NCI-H2081 treated with DMSO at 0.1 percent for 48 hours (cell line): ENCODE measurements around the gene PCDHGB1.
"Not testable (repeated sequence)": the region's sequence is repeated elsewhere in the genome, so short reads cannot be mapped to it uniquely, and the experiment has no call there.

Experiments
- DNase-seq: peaks from one replicate; lab custom pipeline; 2025; lab: John Stamatoyannopoulos, UW

The PCDHGB1 gene

GRCh38 chr5:141383345-141383744 lies 33.4 kb downstream of the PCDHGB1 start:
- no peak for DNase-seq

GRCh38 chr5:141384471-141385267 lies 34.8 kb downstream of the PCDHGB1 start:
- DNase-seq, result no peak

- DNase-seq, result not testable (repeated sequence)
Measured at GRCh38 chr5:141387557-141388311, 37.8 kb downstream of the PCDHGB1 start, which contains the start of gene PCDHGB4. Gene PCDHGB4 (plus strand): TSS chr5:141387698. CDS start chr5:141387885, 187 bp downstream.

DNA sequence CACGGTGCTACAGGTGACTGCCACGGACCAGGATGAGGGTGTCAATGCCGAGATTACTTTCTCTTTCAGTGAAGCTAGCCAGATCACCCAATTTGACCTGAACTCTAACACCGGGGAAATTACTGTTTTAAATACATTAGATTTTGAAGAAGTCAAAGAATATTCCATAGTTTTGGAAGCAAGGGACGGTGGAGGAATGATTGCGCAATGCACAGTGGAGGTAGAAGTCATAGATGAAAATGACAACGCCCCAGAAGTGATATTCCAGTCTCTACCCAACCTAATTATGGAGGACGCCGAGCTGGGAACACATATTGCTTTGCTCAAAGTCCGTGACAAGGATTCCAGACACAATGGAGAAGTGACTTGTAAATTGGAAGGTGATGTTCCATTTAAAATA lies 38.8 kb downstream of the PCDHGB1 start:
- no peak for DNase-seq

- no peak for DNase-seq
Measured at GRCh38 chr5:141389153-141390042, 39.5 kb downstream of the PCDHGB1 start.

GRCh38 chr5:141392429-141393198 lies 42.7 kb downstream of the PCDHGB1 start, which contains the start of gene PCDHGA8:
Gene PCDHGA8 (plus strand): TSS chr5:141392633. CDS start chr5:141392814, 181 bp downstream.
- no peak for DNase-seq

DNA sequence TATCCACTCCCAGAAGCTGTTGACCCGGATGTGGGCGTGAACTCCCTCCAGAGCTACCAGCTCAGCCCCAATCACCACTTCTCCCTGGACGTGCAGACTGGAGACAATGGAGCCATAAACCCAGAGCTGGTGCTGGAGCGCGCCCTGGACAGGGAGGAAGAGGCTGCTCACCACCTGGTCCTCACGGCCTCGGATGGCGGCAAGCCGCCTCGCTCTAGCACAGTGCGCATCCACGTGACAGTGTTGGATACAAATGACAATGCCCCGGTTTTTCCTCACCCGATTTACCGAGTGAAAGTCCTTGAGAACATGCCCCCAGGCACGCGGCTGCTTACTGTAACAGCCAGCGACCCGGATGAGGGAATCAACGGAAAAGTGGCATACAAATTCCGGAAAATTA lies 43.4 kb downstream of the PCDHGB1 start:
- DNase-seq, result no peak

DNA sequence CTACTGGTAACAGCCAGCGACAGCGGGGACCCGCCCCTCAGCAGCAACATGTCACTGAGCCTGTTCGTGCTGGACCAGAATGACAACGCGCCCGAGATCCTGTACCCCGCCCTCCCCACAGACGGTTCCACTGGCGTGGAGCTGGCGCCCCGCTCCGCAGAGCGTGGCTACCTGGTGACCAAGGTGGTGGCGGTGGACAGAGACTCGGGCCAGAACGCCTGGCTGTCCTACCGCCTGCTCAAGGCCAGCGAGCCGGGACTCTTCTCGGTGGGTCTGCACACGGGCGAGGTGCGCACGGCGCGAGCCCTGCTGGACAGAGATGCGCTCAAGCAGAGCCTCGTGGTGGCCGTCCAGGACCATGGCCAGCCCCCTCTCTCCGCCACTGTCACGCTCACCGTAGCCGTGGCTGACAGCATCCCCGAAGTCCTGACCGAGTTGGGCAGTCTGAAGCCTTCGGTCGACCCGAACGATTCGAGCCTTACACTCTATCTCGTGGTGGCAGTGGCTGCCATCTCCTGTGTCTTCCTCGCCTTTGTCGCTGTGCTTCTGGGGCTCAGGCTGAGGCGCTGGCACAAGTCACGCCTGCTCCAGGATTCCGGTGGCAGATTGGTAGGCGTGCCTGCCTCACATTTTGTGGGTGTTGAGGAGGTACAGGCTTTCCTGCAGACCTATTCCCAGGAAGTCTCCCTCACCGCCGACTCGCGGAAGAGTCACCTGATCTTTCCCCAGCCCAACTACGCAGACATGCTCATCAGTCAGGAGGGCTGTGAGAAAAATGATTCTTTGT lies 44.7 kb downstream of the PCDHGB1 start:
- not testable (repeated sequence) for DNase-seq

- not testable (repeated sequence) for DNase-seq
Measured at GRCh38 chr5:141397756-141398551, 48.1 kb downstream of the PCDHGB1 start, which contains the start of gene PCDHGB5. Gene PCDHGB5 (plus strand): TSS chr5:141397947. CDS start chr5:141398128, 181 bp downstream.

DNA sequence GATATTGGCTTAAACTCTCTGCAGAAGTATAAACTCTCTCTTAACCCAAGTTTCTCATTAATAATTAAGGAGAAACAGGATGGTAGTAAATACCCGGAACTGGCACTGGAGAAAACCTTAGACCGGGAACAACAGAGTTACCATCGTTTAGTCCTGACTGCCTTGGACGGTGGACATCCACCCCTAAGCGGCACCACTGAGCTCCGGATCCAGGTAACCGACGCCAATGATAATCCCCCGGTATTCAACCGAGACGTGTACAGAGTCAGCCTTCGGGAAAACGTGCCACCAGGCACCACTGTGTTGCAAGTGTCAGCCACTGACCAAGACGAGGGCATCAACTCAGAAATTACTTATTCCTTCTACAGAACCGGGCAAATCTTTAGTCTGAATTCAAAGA lies 48.7 kb downstream of the PCDHGB1 start:
- no peak for DNase-seq

- no peak for DNase-seq
Measured at GRCh38 chr5:141399555-141400258, 49.8 kb downstream of the PCDHGB1 start.
